Epithelial cell of proximal tubule (primary cell): Measurements from ENCODE around the gene NRP2. TPM values are rescaled to one million over a fixed set of nuclear protein-coding genes. Genes with fewer than 3 reads are reported as not detected.

Experiments used
- DNase-seq: peaks from one replicate; pipeline ENCODE4 v3.0.0-alpha.2; 2011; ENCODE audit warnings: low read depth
- H3K4me3 ChIP-seq: 2 replicates; pipeline ENCODE4 v1.5.1; 2011; ENCODE audit warnings: low read depth, mild to moderate bottlenecking, low read length
- CTCF ChIP-seq: conservative IDR thresholded peaks from 2 replicates; pipeline ENCODE4 v1.5.1; 2012; ENCODE audit warnings: low read depth, mild to moderate bottlenecking, low read length
- total RNA-seq: library from RNA; depleted of rRNA; stranded (reverse); fragments of >200 nt; gene quantifications from 2 replicates; pipeline ENCODE4 v1.2.3, GENCODE V29; 2015

NRP2 gene
- total RNA-seq, 1 donor from 2014 or later, result 36.5 TPM

- no peak overlapping the region for H3K4me3 ChIP-seq
- TF ChIP-seq CTCF, result no peak
- DNase-seq, result no peak
Measured at GRCh38 chr2:205752924-205753323, 70.6 kb downstream of the NRP2 start.

GRCh38 chr2:205754285-205754923 lies 72.1 kb downstream of the NRP2 start:
- TF ChIP-seq CTCF, result no peak
- no peak overlapping the region for H3K4me3 ChIP-seq
- DNase-seq, result no peak

- TF ChIP-seq CTCF, result no peak
- no peak for DNase-seq
- H3K4me3 ChIP-seq, result no peak overlapping the region
Measured at GRCh38 chr2:205754924-205755321, 72.6 kb downstream of the NRP2 start.

- H3K4me3 ChIP-seq, result no peak overlapping the region
- no peak for TF ChIP-seq CTCF
- no peak for DNase-seq
Measured at GRCh38 chr2:205755923-205756322, 73.6 kb downstream of the NRP2 start.

GRCh38 chr2:205757271-205757670 lies 75.0 kb downstream of the NRP2 start:
- no peak overlapping the region for H3K4me3 ChIP-seq
- DNase-seq, result no peak
- no peak for TF ChIP-seq CTCF

GRCh38 chr2:205758051-205758450 lies 75.8 kb downstream of the NRP2 start:
- no peak overlapping the region for H3K4me3 ChIP-seq
- TF ChIP-seq CTCF, result no peak
- no peak for DNase-seq

- DNase-seq, result no peak
- H3K4me3 ChIP-seq, result no peak overlapping the region
- no peak for TF ChIP-seq CTCF
Measured at GRCh38 chr2:205758500-205758899, 76.2 kb downstream of the NRP2 start.
